GM19372 (cell line): Measurements from ENCODE around the gene USP22.

Experiments
- ATAC-seq: cut with Tn5 transposase; IDR thresholded peaks from one replicate; pipeline ENCODE4 v1.9.1; 2021; ENCODE audit warnings: mild to moderate bottlenecking, low read depth, moderate library complexity; ENCODE audit not compliant: unreplicated experiment

USP22 gene

DNA sequence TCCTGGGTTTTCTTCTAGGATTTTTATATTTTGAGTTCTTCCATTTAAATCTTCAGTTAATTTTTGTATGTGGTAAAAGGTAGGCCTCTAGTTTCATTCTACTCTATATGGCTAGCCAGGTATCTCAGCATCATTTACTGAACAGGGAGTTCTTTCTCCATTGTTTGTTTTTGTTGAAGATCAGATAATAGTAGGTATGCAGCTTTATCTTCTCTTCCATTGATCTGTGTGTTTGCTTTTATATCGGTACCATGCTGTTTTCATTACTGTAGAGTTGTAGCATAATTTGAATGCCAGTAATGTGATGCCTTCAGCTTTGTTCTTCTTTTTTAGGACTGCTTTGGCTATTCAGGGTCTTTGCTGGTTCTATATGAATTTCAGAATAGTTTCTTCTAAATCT, 77.3 kb downstream of the USP22 start:
- no peak for ATAC-seq

DNA sequence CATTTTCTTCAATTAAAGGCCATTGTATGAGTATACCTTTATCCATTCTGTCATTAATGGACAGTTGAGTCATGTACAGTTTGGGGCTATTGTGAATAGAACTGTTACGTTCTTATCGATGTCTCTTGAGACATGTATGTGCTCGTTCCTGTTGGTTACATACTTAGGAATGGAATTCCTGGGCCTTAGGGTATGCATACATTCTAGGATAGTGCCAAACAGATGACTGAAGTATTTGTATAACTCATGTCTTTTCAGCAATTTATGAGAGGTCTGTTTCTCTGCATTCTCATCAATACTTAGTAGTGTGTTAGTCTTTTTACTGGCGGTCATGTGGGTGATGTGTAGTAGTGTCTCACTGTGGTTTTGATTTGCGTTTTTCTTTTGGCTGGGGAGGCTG, 81.2 kb downstream of the USP22 start:
- no peak for ATAC-seq

DNA sequence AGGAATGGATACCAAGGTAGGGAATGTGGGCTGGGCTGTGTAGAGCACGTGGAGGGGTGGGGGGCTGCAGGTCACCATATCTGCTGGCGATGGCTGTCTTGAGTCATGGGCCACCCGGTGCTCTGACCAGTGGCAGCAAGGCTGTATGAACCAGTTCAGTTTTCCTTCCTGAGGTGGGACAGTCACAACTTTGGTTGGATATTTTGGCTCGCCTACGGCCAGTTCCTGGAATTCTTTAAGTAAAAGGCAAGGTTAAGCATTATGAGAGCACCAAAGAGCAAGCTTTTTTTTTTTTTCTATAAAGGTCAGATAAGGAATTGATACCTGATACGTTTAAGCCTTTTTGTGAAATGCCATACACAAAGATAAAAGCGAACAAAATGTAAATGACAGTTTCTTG, 81.9 kb downstream of the USP22 start:
- ATAC-seq, result no peak

DNA sequence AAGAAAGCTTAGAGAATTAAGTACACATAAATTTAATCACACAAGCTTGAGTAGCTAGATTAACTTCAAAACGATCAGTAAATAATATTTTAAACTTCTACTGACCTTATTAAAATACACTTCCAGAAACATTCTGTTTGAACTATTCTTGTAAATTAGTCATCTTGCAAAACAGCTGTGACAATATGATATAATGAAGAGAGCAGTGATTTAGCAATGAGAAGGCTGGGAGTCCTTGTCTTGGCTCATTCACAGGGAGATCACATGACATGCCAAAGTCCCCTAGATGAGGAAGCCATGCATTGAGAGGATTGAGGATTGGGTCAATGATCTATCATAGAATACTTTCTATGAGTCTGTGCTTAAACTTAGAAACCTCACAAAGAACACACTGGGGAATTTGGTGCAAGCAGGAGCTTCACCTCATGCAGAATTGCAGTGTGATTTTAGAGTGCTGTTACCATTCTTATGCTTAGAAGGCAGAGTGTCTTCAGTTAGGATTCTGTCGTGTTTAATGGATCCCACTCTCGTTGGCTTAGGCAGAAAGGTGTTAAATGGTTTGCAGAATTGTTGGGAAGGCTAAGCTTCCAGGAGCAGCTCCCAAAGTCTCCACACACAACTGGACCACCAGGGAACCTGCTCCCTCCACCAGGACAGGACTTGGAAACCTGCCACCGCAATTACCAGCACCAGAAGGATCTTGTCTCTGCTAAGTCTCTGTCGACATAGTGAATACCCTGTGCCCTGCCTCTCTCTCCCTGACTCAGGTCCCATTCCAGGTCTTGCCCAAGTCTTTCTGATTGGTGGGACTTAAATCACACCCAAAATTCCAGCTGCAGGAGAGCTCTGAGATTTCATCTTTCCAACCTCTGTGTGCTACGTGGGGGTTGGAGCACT, 87.1 kb downstream of the USP22 start:
- ATAC-seq, result no peak

DNA sequence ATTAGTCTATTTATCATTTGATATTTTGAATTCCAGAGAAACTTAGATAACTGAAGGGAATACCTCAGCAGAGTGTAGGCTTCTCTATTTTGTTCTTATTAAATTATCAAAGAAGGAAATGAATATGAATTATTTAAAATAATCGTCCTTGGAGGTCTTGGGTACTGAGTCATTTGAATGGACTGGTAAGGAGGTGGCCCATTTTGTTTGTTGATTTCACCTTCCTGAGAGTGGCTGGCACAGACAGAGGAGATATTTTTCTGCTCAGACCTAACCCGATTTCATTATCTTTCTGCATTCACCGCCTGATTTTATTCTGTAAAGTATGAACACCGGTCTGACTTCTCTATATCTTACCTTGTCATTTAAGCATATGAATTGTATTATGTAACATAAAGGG, 88.0 kb downstream of the USP22 start:
- ATAC-seq, result no peak

DNA sequence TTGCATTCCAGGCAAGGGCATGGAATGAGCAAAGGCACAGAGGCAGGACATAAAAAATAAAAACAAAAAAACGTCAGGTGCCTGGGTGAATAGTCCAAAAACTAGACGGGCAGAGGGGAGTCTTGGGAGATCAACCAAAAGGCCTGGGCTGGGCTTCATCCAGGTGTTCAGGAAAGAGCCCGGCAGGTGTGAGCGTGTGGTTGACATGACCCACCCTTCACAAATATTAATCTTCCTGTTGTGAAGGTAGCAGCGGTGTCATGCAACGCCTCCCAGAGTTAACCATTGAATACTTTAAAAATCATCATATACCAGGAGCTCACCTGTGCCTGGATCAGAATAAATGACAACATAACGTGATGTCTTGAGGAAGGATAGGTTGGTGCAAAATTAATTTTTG, 90.6 kb downstream of the USP22 start:
- ATAC-seq, result no peak
